TTC549 (cell line): ENCODE measurements around the gene SSC5D.
A peak's percentile ranks its signal among the peaks of the same experiment; 100 is the strongest.
"Not testable (repeated sequence)": the region's sequence is repeated elsewhere in the genome, so short reads cannot be mapped to it uniquely, and the experiment has no call there.

Source experiments
- FAIRE-seq: peaks from 2 replicates; lab custom pipeline; 2012; peaks lifted over from hg19 to GRCh38; lab: Jason Lieb, UNC

Gene SSC5D

GRCh38 chr19:55504981-55505380 is 16.7 kb downstream of the SSC5D start:
- no peak for FAIRE-seq

- no peak for FAIRE-seq
Observed at GRCh38 chr19:55508120-55508519, 19.9 kb downstream of the SSC5D start.

- FAIRE-seq: peak; percentile 28
Observed at GRCh38 chr19:55516878-55517620, 28.8 kb downstream of the SSC5D start.

- no peak for FAIRE-seq
Observed at GRCh38 chr19:55519451-55520311, 31.4 kb downstream of the SSC5D start.

GRCh38 chr19:55520691-55521292 is 32.6 kb downstream of the SSC5D start:
- no peak for FAIRE-seq

- FAIRE-seq: no peak
Observed at GRCh38 chr19:55525289-55526101, 37.3 kb downstream of the SSC5D start.

GRCh38 chr19:55526216-55527196 is 38.3 kb downstream of the SSC5D start:
- FAIRE-seq: no peak

GRCh38 chr19:55527197-55528029 is 39.2 kb downstream of the SSC5D start:
- no peak for FAIRE-seq

GRCh38 chr19:55528030-55528803 is 40.0 kb downstream of the SSC5D start:
- FAIRE-seq: no peak

GRCh38 chr19:55529636-55530234 is 41.5 kb downstream of the SSC5D start:
- no peak for FAIRE-seq

- no peak for FAIRE-seq
Observed at GRCh38 chr19:55530996-55531395, 42.8 kb downstream of the SSC5D start.

- FAIRE-seq: not testable (repeated sequence)
Observed at GRCh38 chr19:55534280-55534679, 46.0 kb downstream of the SSC5D start.

GRCh38 chr19:55535173-55535964 is 47.1 kb downstream of the SSC5D start:
- FAIRE-seq: no peak

- no peak for FAIRE-seq
Observed at GRCh38 chr19:55535965-55536350, 47.7 kb downstream of the SSC5D start.

GRCh38 chr19:55536366-55536765 is 48.1 kb downstream of the SSC5D start:
- no peak for FAIRE-seq

GRCh38 chr19:55536951-55537740 is 48.9 kb downstream of the SSC5D start, which contains the start of gene SBK2:
TSS of gene SBK2 (minus strand) at chr19:55537133. CDS start at chr19:55536294, 839 bp downstream.
- no peak for FAIRE-seq

GRCh38 chr19:55537741-55538111 is 49.5 kb downstream of the SSC5D start:
- FAIRE-seq: no peak
